HCT116 (cell line): Measurements from ENCODE around the gene ALDH3A1.

Experiments used
- CTCF ChIP-seq, 3 experiments: fragments of 200-600 bp in 1 of 3; sonication (generic) in 1 of 3; IDR thresholded peaks in 2 of 3; conservative IDR thresholded peaks in 1 of 3; 2 replicates each; pipeline ENCODE4 v1.5.1; 2012 to 2017; ENCODE audit warnings: low read depth in 2 of 3, low read length in 2 of 3, antibody characterized with exemption in 1 of 3, borderline replicate concordance in 1 of 3, control low read depth in 1 of 3, mild to moderate bottlenecking in 1 of 3, mixed read lengths in 1 of 3, mixed run types in 1 of 3, moderate library complexity in 1 of 3; ENCODE audit not compliant: insufficient read depth in 1 of 3
- EZH2phosphoT487 ChIP-seq: fragments of 200-600 bp; IDR thresholded peaks from 2 replicates; pipeline ENCODE4 v1.6.1; 2018; ENCODE audit warnings: antibody characterized with exemption, borderline replicate concordance

GRCh38 chr17:19747829-19748806 lies at the start of gene ALDH3A1:
- TF ChIP-seq EZH2phosphoT487 (no peak), CTCF (IDR thresholded peaks at IDR 0.05 in 2 of 3, conservative IDR thresholded peaks at IDR 0.05 in 1 of 3; ENCODE audit: borderline replicate concordance in 1 of 3, insufficient read depth in 1 of 3, low read depth in 2 of 3, low read length in 2 of 3) (no peak)
